ENCODE measurements around the gene GFRA1. TPM values are rescaled to one million over a fixed set of nuclear protein-coding genes. Genes with fewer than 3 reads are reported as not detected.

The GFRA1 gene
- polyA plus RNA-seq, 1 of the 3 experiments (the other 2 are of a cell fraction): 1.6 TPM

- no peaks in the 10 kb centered on the region; a peak in 1 of 4 replicates for H3K4me1 ChIP-seq (ENCODE audit: control insufficient read depth in 1 of 2, insufficient read depth in 2 of 2, low read depth in 1 of 2, low read length in 1 of 2)
- no peaks in the 10 kb centered on the region for H3K27me3 ChIP-seq (ENCODE audit: insufficient read depth)
- no peak for DNase-seq
- no peak overlapping the region for H3K27ac ChIP-seq (ENCODE audit: low read depth in 2 of 2, low read length in 1 of 2)
- TF ChIP-seq ZBTB33 (IDR thresholded peaks at IDR 0.05; ENCODE audit: borderline replicate concordance, low read depth): no peak
- no peak for TF ChIP-seq TCF12 (IDR thresholded peaks at IDR 0.05)
- no peak for TF ChIP-seq YY1 (IDR thresholded peaks at IDR 0.05; ENCODE audit: low read depth)
- no peak for TF ChIP-seq NRF1 (IDR thresholded peaks at IDR 0.05; ENCODE audit: low read depth, low read length)
- TF ChIP-seq FOXM1 (IDR thresholded peaks at IDR 0.05; ENCODE audit: low read depth): no peak
- no peak for TF ChIP-seq GATA2 (CRISPR knock-in tag; IDR thresholded peaks at IDR 0.05)
- no peak for TF ChIP-seq FOXJ3 (CRISPR knock-in tag; IDR thresholded peaks at IDR 0.05)
- TF ChIP-seq, protein P1, sequence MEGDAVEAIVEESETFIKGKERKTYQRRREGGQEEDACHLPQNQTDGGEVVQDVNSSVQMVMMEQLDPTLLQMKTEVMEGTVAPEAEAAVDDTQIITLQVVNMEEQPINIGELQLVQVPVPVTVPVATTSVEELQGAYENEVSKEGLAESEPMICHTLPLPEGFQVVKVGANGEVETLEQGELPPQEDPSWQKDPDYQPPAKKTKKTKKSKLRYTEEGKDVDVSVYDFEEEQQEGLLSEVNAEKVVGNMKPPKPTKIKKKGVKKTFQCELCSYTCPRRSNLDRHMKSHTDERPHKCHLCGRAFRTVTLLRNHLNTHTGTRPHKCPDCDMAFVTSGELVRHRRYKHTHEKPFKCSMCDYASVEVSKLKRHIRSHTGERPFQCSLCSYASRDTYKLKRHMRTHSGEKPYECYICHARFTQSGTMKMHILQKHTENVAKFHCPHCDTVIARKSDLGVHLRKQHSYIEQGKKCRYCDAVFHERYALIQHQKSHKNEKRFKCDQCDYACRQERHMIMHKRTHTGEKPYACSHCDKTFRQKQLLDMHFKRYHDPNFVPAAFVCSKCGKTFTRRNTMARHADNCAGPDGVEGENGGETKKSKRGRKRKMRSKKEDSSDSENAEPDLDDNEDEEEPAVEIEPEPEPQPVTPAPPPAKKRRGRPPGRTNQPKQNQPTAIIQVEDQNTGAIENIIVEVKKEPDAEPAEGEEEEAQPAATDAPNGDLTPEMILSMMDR (IDR thresholded peaks at IDR 0.05): no peak
- no peak for TF ChIP-seq MEF2A (IDR thresholded peaks at IDR 0.05; ENCODE audit: borderline replicate concordance, low read depth)
- no peak for TF ChIP-seq SMC3 (IDR thresholded peaks at IDR 0.05; ENCODE audit: low read depth, low read length)
- no peak for TF ChIP-seq ELF1 (IDR thresholded peaks at IDR 0.05)
- TF ChIP-seq EP300 (IDR thresholded peaks at IDR 0.05; ENCODE audit: borderline replicate concordance in 1 of 2, low read depth in 1 of 2, low read length in 1 of 2): no peak
- H3K9ac ChIP-seq: no peak overlapping the region
- CTCF ChIA-PET: interaction anchor here (1.4 kb wide), 1 partner anchor 11 kb away, joined by 4 read pairs; no protein-coding TSS in a partner anchor
- H3K79me2 ChIP-seq (ENCODE audit: insufficient read depth): no peaks in the 10 kb centered on the region
- POLR2A ChIA-PET: no interaction called here
- no peaks in the 10 kb centered on the region for H3K9me3 ChIP-seq
- no peaks in the 10 kb centered on the region for H3K36me3 ChIP-seq (replicated peaks in 1 of 2; ENCODE audit: control insufficient read depth in 1 of 2, insufficient read depth in 2 of 2, low read length in 1 of 2)
- H3K4me3 ChIP-seq (ENCODE audit: low read depth in 2 of 2, low read length in 1 of 2): no peak overlapping the region
- no peaks in the 10 kb centered on the region for H3F3A ChIP-seq (replicated peaks; ENCODE audit: insufficient read depth)
- H3K9me2 ChIP-seq: no peaks in the 10 kb centered on the region
- WGBS (ENCODE audit: low lambda C conversion rate): 30% methylated on average over 3 of the region's 6 CpGs
- H3K4me2 ChIP-seq: no peak overlapping the region
- H2AFZ ChIP-seq (ENCODE audit: low read depth): no peak overlapping the region
- no peaks in the 10 kb centered on the region for H4K20me1 ChIP-seq (ENCODE audit: insufficient read depth)
Observed at GRCh38 chr10:116088985-116089384, 184.0 kb downstream of the GFRA1 start.

DNA sequence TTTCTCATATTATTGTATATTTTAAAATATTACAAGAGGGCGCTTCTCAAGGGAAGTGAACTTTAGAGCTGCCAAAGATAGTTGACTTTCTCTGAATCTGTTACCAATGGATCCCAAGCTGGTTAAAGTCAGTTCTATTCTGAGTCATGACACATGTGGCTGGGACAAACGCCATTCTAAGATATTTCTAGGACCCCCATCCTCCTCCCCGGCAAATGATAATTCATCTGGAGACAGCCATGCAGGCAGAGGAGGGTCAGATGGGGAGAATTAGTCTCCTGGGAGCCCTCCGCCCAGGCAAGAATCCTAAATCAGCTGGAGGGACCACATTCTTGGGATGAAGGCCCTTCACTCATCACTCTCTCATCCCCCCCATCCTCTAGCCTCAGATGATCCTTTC lies 187.7 kb downstream of the GFRA1 start:
- H4K20me1 ChIP-seq (ENCODE audit: insufficient read depth): no peaks in the 10 kb centered on the region
- H3K27ac ChIP-seq (ENCODE audit: low read depth in 2 of 2, low read length in 1 of 2): no peak overlapping the region
- CTCF ChIA-PET: interaction anchor here (1.5 kb wide), 1 partner anchor 83 kb away, joined by 3 read pairs; no protein-coding TSS in a partner anchor
- H3F3A ChIP-seq (replicated peaks; ENCODE audit: insufficient read depth): no peaks in the 10 kb centered on the region
- H2AFZ ChIP-seq (ENCODE audit: low read depth): no peak overlapping the region
- no peak overlapping the region for H3K4me3 ChIP-seq (ENCODE audit: low read depth in 2 of 2, low read length in 1 of 2)
- H3K36me3 ChIP-seq (replicated peaks in 1 of 2; ENCODE audit: control insufficient read depth in 1 of 2, insufficient read depth in 2 of 2, low read length in 1 of 2): no peaks in the 10 kb centered on the region
- H3K4me2 ChIP-seq: no peak overlapping the region
- H3K4me1 ChIP-seq (ENCODE audit: control insufficient read depth in 1 of 2, insufficient read depth in 2 of 2, low read depth in 1 of 2, low read length in 1 of 2): no peaks in the 10 kb centered on the region; a peak in 1 of 4 replicates
- no peaks in the 10 kb centered on the region for H3K27me3 ChIP-seq (ENCODE audit: insufficient read depth)
- POLR2A ChIA-PET: no interaction called here
- H3K9me2 ChIP-seq: no peaks in the 10 kb centered on the region
- no peak overlapping the region for H3K9ac ChIP-seq
- no peak for DNase-seq
- H3K79me2 ChIP-seq (ENCODE audit: insufficient read depth): no peaks in the 10 kb centered on the region
- no peaks in the 10 kb centered on the region for H3K9me3 ChIP-seq
- 47% methylated on average over 4 of the region's 4 CpGs for WGBS (ENCODE audit: low lambda C conversion rate)
- TF ChIP-seq IRF3 (IDR thresholded peaks at IDR 0.05; ENCODE audit: low read depth, low read length) (no peak), FOXJ3 (CRISPR knock-in tag; IDR thresholded peaks at IDR 0.05) (no peak), RAD21 (IDR thresholded peaks at IDR 0.05; ENCODE audit: low read length) (no peak), EZH2phosphoT487 (IDR thresholded peaks at IDR 0.05; ENCODE audit: borderline replicate concordance, low read depth) (no peak), ELF1 (IDR thresholded peaks at IDR 0.05) (no peak), NRF1 (IDR thresholded peaks at IDR 0.05; ENCODE audit: low read depth, low read length) (no peak), GABPA (IDR thresholded peaks at IDR 0.05; ENCODE audit: low read depth) (no peak)
- TF ChIP-seq, protein P2, sequence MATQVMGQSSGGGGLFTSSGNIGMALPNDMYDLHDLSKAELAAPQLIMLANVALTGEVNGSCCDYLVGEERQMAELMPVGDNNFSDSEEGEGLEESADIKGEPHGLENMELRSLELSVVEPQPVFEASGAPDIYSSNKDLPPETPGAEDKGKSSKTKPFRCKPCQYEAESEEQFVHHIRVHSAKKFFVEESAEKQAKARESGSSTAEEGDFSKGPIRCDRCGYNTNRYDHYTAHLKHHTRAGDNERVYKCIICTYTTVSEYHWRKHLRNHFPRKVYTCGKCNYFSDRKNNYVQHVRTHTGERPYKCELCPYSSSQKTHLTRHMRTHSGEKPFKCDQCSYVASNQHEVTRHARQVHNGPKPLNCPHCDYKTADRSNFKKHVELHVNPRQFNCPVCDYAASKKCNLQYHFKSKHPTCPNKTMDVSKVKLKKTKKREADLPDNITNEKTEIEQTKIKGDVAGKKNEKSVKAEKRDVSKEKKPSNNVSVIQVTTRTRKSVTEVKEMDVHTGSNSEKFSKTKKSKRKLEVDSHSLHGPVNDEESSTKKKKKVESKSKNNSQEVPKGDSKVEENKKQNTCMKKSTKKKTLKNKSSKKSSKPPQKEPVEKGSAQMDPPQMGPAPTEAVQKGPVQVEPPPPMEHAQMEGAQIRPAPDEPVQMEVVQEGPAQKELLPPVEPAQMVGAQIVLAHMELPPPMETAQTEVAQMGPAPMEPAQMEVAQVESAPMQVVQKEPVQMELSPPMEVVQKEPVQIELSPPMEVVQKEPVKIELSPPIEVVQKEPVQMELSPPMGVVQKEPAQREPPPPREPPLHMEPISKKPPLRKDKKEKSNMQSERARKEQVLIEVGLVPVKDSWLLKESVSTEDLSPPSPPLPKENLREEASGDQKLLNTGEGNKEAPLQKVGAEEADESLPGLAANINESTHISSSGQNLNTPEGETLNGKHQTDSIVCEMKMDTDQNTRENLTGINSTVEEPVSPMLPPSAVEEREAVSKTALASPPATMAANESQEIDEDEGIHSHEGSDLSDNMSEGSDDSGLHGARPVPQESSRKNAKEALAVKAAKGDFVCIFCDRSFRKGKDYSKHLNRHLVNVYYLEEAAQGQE (IDR thresholded peaks at IDR 0.05; ENCODE audit: low read depth, low read length): no peak
- TF ChIP-seq, protein P3, sequence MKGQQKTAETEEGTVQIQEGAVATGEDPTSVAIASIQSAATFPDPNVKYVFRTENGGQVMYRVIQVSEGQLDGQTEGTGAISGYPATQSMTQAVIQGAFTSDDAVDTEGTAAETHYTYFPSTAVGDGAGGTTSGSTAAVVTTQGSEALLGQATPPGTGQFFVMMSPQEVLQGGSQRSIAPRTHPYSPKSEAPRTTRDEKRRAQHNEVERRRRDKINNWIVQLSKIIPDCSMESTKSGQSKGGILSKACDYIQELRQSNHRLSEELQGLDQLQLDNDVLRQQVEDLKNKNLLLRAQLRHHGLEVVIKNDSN (IDR thresholded peaks at IDR 0.05; ENCODE audit: borderline replicate concordance, low read depth): no peak

Measured in SK-N-SH (cell line).